Caco-2 (cell line): Measurements from ENCODE around the gene SVIL. TPM values are rescaled to one million over a fixed set of nuclear protein-coding genes. Genes with fewer than 3 reads are reported as not detected.

Experiments
- BruUV-seq: library from RNA; stranded (reverse); fragments of 400-500 nt; replicated peaks from 2 replicates; lab custom pipeline; 2021; lab: Mats Ljungman, UMichigan
- CTCF ChIA-PET: fragments of 300-600 bp; sonication (Branson Sonifier 250); formaldehyde crosslinking; loops from one replicate; lab custom pipeline; 2022; ENCODE audit warnings: antibody characterized with exemption; lab: Charles Lee
- POLR2A ChIA-PET: fragments of 300-600 bp; sonication (Branson Sonifier 250); formaldehyde crosslinking; loops from one replicate; lab custom pipeline; 2022; ENCODE audit warnings: antibody characterized with exemption; lab: Charles Lee
- DNase-seq, 2 experiments: peaks; one replicate each; pipeline versions ENCODE4 v3.0.0 to v3.0.0-alpha.2; 2020 to 2022
- H3K27me3 ChIP-seq: replicated peaks from 2 replicates; pipeline ENCODE4 v1.6.0; 2011; ENCODE audit warnings: low read length; ENCODE audit not compliant: control insufficient read depth, insufficient read depth
- H3K36me3 ChIP-seq: 2 replicates; pipeline ENCODE4 v1.5.1; 2011; ENCODE audit warnings: low read length; ENCODE audit not compliant: control insufficient read depth, insufficient read depth
- H3K4me1 ChIP-seq: fragments of 250-450 bp; sonication (Bioruptor Pico); 2 replicates; pipeline ENCODE4 v1.5.1; 2020; ENCODE audit warnings: mild to moderate bottlenecking
- H3K4me3 ChIP-seq: 2 replicates; pipeline ENCODE4 v1.5.1; 2011; ENCODE audit warnings: low read depth, mild to moderate bottlenecking, control low read depth, low read length
- H3K9me3 ChIP-seq: fragments of 250-450 bp; sonication (Bioruptor Pico); 2 replicates; pipeline ENCODE4 v1.5.1; 2020; ENCODE audit warnings: mild to moderate bottlenecking, moderate library complexity
- H3K27ac Mint-ChIP-seq: one replicate; pipeline ENCODE4 v1.8.0; 2022; ENCODE audit warnings: mixed read lengths; ENCODE audit not compliant: unreplicated experiment
- H3K27me3 Mint-ChIP-seq: one replicate; pipeline ENCODE4 v1.8.0; 2022; ENCODE audit warnings: mixed read lengths; ENCODE audit not compliant: insufficient read depth, unreplicated experiment
- H3K36me3 Mint-ChIP-seq: one replicate; pipeline ENCODE4 v1.8.0; 2022; ENCODE audit warnings: mild to moderate bottlenecking, mixed read lengths; ENCODE audit not compliant: insufficient read depth, unreplicated experiment
- H3K4me1 Mint-ChIP-seq: one replicate; pipeline ENCODE4 v1.8.0; 2022; ENCODE audit warnings: low read depth, mixed read lengths; ENCODE audit not compliant: unreplicated experiment
- H3K4me3 Mint-ChIP-seq: one replicate; pipeline ENCODE4 v1.8.0; 2022; ENCODE audit warnings: mild to moderate bottlenecking, moderate library complexity, mixed read lengths; ENCODE audit not compliant: unreplicated experiment
- H3K9me3 Mint-ChIP-seq: one replicate; pipeline ENCODE4 v1.8.0; 2022; ENCODE audit warnings: mixed read lengths; ENCODE audit not compliant: unreplicated experiment
- intact Hi-C: fragments of 100-400 bp; cut with micrococcal nuclease; formaldehyde crosslinking; loops from one replicate; pipeline ENCODE4 v1.10.0; 2022; ENCODE audit not compliant: unreplicated experiment
- total RNA-seq: library from RNA; stranded (reverse); gene quantifications from 2 replicates; pipeline ENCODE4 v1.2.3, GENCODE V29; 2022
- TF ChIP-seq, protein P1 (sequence below), 2 experiments: fragments of 200-600 bp in 1 of 2; IDR thresholded peaks; 1 replicate in 1 of 2; 2 replicates in 1 of 2; pipeline versions ENCODE4 v1.5.1 to v1.8.0; 2011 to 2022; ENCODE audit warnings: antibody characterized with exemption in 1 of 2, control low read depth in 1 of 2, inconsistent platforms in 1 of 2, low read depth in 1 of 2, low read length in 1 of 2, mild to moderate bottlenecking in 1 of 2, moderate library complexity in 1 of 2; ENCODE audit not compliant: insufficient read depth in 1 of 2, severe bottlenecking in 1 of 2, unreplicated experiment in 1 of 2

The SVIL gene
- total RNA-seq, 1 experiment from 2014 or later: 54.4 TPM

- no peaks in the 10 kb centered on the region for H3K27me3 Mint-ChIP-seq
- Histone ChIP-seq H3K27me3 (no peaks in the 10 kb centered on the region), H3K4me1 (peaks cover 30% of the 10 kb centered on the region), H3K9me3 (no peaks in the 10 kb centered on the region), H3K4me3 (no peak overlapping the region), H3K36me3 (no peaks in the 10 kb centered on the region)
- TF ChIP-seq, protein P1, sequence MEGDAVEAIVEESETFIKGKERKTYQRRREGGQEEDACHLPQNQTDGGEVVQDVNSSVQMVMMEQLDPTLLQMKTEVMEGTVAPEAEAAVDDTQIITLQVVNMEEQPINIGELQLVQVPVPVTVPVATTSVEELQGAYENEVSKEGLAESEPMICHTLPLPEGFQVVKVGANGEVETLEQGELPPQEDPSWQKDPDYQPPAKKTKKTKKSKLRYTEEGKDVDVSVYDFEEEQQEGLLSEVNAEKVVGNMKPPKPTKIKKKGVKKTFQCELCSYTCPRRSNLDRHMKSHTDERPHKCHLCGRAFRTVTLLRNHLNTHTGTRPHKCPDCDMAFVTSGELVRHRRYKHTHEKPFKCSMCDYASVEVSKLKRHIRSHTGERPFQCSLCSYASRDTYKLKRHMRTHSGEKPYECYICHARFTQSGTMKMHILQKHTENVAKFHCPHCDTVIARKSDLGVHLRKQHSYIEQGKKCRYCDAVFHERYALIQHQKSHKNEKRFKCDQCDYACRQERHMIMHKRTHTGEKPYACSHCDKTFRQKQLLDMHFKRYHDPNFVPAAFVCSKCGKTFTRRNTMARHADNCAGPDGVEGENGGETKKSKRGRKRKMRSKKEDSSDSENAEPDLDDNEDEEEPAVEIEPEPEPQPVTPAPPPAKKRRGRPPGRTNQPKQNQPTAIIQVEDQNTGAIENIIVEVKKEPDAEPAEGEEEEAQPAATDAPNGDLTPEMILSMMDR (IDR thresholded peaks at IDR 0.05; ENCODE audit: insufficient read depth in 1 of 2, low read depth in 1 of 2, low read length in 1 of 2, severe bottlenecking in 1 of 2, unreplicated experiment in 1 of 2): no peak
- POLR2A ChIA-PET: interaction anchor here (0.7 kb wide), 1 partner anchor 443 kb away, joined by 7 read pairs; no protein-coding TSS in a partner anchor
- no peak overlapping the region for H3K27ac Mint-ChIP-seq
- intact Hi-C loops: no loop called here
- BruUV-seq: no TSS peak
- H3K4me1 Mint-ChIP-seq: peaks cover 29% of the 10 kb centered on the region
- DNase-seq: no peak
- peaks cover 11% of the 10 kb centered on the region for H3K9me3 Mint-ChIP-seq
- no peak overlapping the region for H3K4me3 Mint-ChIP-seq
- peaks cover 19% of the 10 kb centered on the region for H3K36me3 Mint-ChIP-seq
- CTCF ChIA-PET: interaction anchor here (1.1 kb wide), 1 partner anchor 11 kb away, joined by 3 read pairs; no protein-coding TSS in a partner anchor
Observed at GRCh38 chr10:29646960-29647461, 12.2 kb upstream of the SVIL start.

- ChIA-PET CTCF (interaction anchor here (1.1 kb wide), 1 partner anchor 10 kb away, joined by 3 read pairs; no protein-coding TSS in a partner anchor), POLR2A (no interaction called here)
- Histone ChIP-seq H3K4me1 (peaks cover 25% of the 10 kb centered on the region), H3K4me3 (no peak overlapping the region), H3K36me3 (no peaks in the 10 kb centered on the region), H3K9me3 (no peaks in the 10 kb centered on the region), H3K27me3 (no peaks in the 10 kb centered on the region)
- intact Hi-C loops: no loop called here
- no TSS peak for BruUV-seq
- TF ChIP-seq, protein P1 (IDR thresholded peaks at IDR 0.05; ENCODE audit: insufficient read depth in 1 of 2, low read depth in 1 of 2, low read length in 1 of 2, severe bottlenecking in 1 of 2, unreplicated experiment in 1 of 2): no peak
- Mint-ChIP-seq H3K36me3 (peaks cover 21% of the 10 kb centered on the region), H3K9me3 (peaks cover 5% of the 10 kb centered on the region), H3K27ac (no peak overlapping the region), H3K4me3 (no peak overlapping the region), H3K27me3 (no peaks in the 10 kb centered on the region), H3K4me1 (peaks cover 25% of the 10 kb centered on the region)
- no peak for DNase-seq
Observed at GRCh38 chr10:29646238-29646902, 11.6 kb upstream of the SVIL start.

DNA sequence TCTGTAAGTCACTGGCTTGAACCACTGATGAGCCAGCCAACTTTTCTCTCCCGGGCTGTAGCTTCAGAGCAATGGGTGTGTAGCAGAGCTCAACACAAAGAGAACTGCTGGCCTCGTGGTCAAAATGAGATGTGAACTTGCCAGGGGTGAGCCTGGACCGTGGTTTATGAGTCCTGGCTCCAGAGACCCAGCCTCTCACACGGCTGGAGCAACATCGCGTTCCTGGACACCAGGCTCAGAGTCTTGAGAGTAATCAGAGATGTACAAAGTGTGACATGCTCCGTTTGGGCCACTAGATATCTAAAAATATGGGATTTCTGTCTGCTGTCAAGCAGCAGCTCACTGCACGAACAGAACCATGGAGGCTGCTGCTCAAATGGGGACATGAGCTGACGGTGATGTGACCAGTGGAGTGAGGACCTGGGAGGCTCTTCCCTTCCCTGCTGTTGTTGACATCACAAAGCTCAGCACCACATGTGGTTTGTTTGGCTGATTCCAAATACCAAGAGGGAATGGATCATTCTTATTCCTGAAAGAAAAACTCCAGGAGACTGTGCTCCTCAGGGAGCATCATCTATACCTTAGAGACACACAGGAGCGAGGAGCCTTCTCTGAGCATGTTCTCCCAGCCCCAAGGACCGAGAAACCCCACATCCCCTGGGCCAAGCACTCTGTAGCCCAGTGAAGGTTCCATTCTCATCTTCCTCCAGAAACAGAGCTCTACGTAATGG lies 9.2 kb upstream of the SVIL start:
- Mint-ChIP-seq H3K27ac (no peak overlapping the region), H3K4me3 (no peak overlapping the region), H3K4me1 (peaks cover 17% of the 10 kb centered on the region), H3K27me3 (no peaks in the 10 kb centered on the region), H3K36me3 (peaks cover 28% of the 10 kb centered on the region), H3K9me3 (peaks cover 7% of the 10 kb centered on the region)
- Histone ChIP-seq H3K9me3 (no peaks in the 10 kb centered on the region), H3K36me3 (no peaks in the 10 kb centered on the region), H3K4me1 (peaks cover 11% of the 10 kb centered on the region), H3K4me3 (no peak overlapping the region), H3K27me3 (no peaks in the 10 kb centered on the region)
- no peak for DNase-seq
- POLR2A ChIA-PET: no interaction called here
- intact Hi-C loops: no loop called here
- TF ChIP-seq, protein P1 (IDR thresholded peaks at IDR 0.05; ENCODE audit: insufficient read depth in 1 of 2, low read depth in 1 of 2, low read length in 1 of 2, severe bottlenecking in 1 of 2, unreplicated experiment in 1 of 2): no peak
- CTCF ChIA-PET: interaction anchor here (0.6 kb wide), 1 partner anchor 13 kb away, joined by 3 read pairs; no protein-coding TSS in a partner anchor
- no TSS peak for BruUV-seq
